Measurements from ENCODE around the gene GABRB2.

DNA sequence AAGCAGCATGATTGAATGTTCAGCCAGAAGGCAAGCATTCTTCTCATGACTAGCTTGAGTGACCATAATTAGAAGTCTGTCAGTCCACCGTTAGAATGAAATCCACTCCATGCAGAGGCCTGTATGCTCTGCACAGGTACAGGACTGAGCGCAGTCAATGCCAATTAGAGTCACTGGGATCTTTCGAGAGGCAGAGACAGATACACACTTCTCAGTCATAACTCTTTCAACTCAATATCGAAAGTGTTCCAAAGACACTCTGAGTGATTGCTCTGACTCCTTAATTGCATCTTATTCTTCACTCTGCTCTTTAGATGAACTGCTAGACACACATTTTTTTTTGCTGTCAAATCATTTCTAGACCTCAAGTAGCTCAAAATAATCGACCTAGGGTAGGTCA lies 203.6 kb downstream of the GABRB2 start:
- TF ChIP-seq EZH2 (IDR thresholded peaks at IDR 0.05; ENCODE audit: insufficient read depth, low read length): no peak
- TF ChIP-seq, protein P1, sequence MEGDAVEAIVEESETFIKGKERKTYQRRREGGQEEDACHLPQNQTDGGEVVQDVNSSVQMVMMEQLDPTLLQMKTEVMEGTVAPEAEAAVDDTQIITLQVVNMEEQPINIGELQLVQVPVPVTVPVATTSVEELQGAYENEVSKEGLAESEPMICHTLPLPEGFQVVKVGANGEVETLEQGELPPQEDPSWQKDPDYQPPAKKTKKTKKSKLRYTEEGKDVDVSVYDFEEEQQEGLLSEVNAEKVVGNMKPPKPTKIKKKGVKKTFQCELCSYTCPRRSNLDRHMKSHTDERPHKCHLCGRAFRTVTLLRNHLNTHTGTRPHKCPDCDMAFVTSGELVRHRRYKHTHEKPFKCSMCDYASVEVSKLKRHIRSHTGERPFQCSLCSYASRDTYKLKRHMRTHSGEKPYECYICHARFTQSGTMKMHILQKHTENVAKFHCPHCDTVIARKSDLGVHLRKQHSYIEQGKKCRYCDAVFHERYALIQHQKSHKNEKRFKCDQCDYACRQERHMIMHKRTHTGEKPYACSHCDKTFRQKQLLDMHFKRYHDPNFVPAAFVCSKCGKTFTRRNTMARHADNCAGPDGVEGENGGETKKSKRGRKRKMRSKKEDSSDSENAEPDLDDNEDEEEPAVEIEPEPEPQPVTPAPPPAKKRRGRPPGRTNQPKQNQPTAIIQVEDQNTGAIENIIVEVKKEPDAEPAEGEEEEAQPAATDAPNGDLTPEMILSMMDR (IDR thresholded peaks at IDR 0.05; ENCODE audit: insufficient read depth, low read depth, low read length): no peak

Measured in astrocyte (in vitro differentiated cells and primary cell).